GM19395 (cell line): Measurements from ENCODE around the gene ADGRB3.
"Not testable (repeated sequence)": the region's sequence is repeated elsewhere in the genome, so short reads cannot be mapped to it uniquely, and the experiment has no call there.

Source experiments
- ATAC-seq: cut with Tn5 transposase; IDR thresholded peaks from one replicate; pipeline ENCODE4 v1.9.1; 2021; ENCODE audit warnings: mild to moderate bottlenecking, moderate library complexity; ENCODE audit not compliant: unreplicated experiment

Gene ADGRB3

GRCh38 chr6:68642977-68643376, 7.9 kb downstream of the ADGRB3 start:
- no peak for ATAC-seq

- no peak for ATAC-seq
Observed at GRCh38 chr6:68649669-68650068, 14.6 kb downstream of the ADGRB3 start.

- no peak for ATAC-seq
Observed at GRCh38 chr6:68650142-68650541, 15.1 kb downstream of the ADGRB3 start.

- ATAC-seq, result no peak
Observed at GRCh38 chr6:68651011-68651985, 16.2 kb downstream of the ADGRB3 start.

- ATAC-seq, result no peak
Observed at GRCh38 chr6:68652117-68652536, 17.0 kb downstream of the ADGRB3 start.

- no peak for ATAC-seq
Observed at GRCh38 chr6:68653074-68653705, 18.1 kb downstream of the ADGRB3 start.

GRCh38 chr6:68653706-68654089, 18.6 kb downstream of the ADGRB3 start:
- ATAC-seq, result no peak

- no peak for ATAC-seq
Observed at GRCh38 chr6:68654134-68654533, 19.1 kb downstream of the ADGRB3 start.

GRCh38 chr6:68655028-68655427, 19.9 kb downstream of the ADGRB3 start:
- no peak for ATAC-seq

GRCh38 chr6:68657374-68658139, 22.5 kb downstream of the ADGRB3 start:
- ATAC-seq, result no peak

- no peak for ATAC-seq
Observed at GRCh38 chr6:68658338-68658737, 23.3 kb downstream of the ADGRB3 start.

- ATAC-seq, result no peak
Observed at GRCh38 chr6:68673255-68673654, 38.2 kb downstream of the ADGRB3 start.

- no peak for ATAC-seq
Observed at GRCh38 chr6:68675548-68675947, 40.5 kb downstream of the ADGRB3 start.

GRCh38 chr6:68676094-68676493, 41.0 kb downstream of the ADGRB3 start:
- ATAC-seq, result not testable (repeated sequence)

GRCh38 chr6:68677058-68677457, 42.0 kb downstream of the ADGRB3 start:
- no peak for ATAC-seq

- ATAC-seq, result no peak
Observed at GRCh38 chr6:68679399-68679798, 44.3 kb downstream of the ADGRB3 start.

- ATAC-seq, result no peak
Observed at GRCh38 chr6:68680264-68680663, 45.2 kb downstream of the ADGRB3 start.

GRCh38 chr6:68689910-68690309, 54.8 kb downstream of the ADGRB3 start:
- no peak for ATAC-seq

- no peak for ATAC-seq
Observed at GRCh38 chr6:68691120-68691519, 56.0 kb downstream of the ADGRB3 start.

GRCh38 chr6:68693271-68693670, 58.2 kb downstream of the ADGRB3 start:
- no peak for ATAC-seq

- no peak for ATAC-seq
Observed at GRCh38 chr6:68695403-68695802, 60.3 kb downstream of the ADGRB3 start.
